K562 (cell line): ENCODE results near the gene LINGO3. TPM values are rescaled to one million over a fixed set of nuclear protein-coding genes. Genes with fewer than 3 reads are reported as not detected.
A peak's percentile ranks its signal among the peaks of the same experiment; 100 is the strongest.

Experiments used
- CAMTA2 ChIP-seq: fragments of 250-450 bp; sonication (Bioruptor Pico); conservative IDR thresholded peaks from 2 replicates; pipeline ENCODE4 v1.5.1; 2022
- CEBPG ChIP-seq, 3 experiments: fragments of 200-800 bp in 1 of 3; sonication (Bioruptor generic) in 1 of 3; sonication (generic) in 1 of 3; formaldehyde crosslinking in 1 of 3; IDR thresholded peaks in 2 of 3; conservative IDR thresholded peaks in 1 of 3; 2 replicates each; pipeline versions ENCODE4 v1.6.1 to v1.8.0; 2016 to 2022; ENCODE audit warnings: missing compliant biosample characterization in 2 of 3, missing genetic modification characterization in 2 of 3, mild to moderate bottlenecking in 1 of 3, missing genetic modification reagents in 1 of 3
- MIER1 ChIP-seq: fragments of 450-650 bp; IDR thresholded peaks from 2 replicates; pipeline ENCODE4 v1.6.1; 2016; ENCODE audit warnings: antibody characterized with exemption, mild to moderate bottlenecking, low read depth
- PML ChIP-seq: IDR thresholded peaks from 2 replicates; pipeline ENCODE4 v1.6.1; 2012; ENCODE audit warnings: low read length, inconsistent platforms
- SPI1 ChIP-seq: IDR thresholded peaks from 2 replicates; pipeline ENCODE4 v1.6.1; 2011; ENCODE audit warnings: low read depth, low read length, control low read depth, borderline replicate concordance
- SREBF2 ChIP-seq: sonication (generic); formaldehyde crosslinking; IDR thresholded peaks from 2 replicates; pipeline ENCODE4 v1.4.0; 2020; ENCODE audit warnings: mild to moderate bottlenecking, missing genetic modification reagents
- ZFPM2 ChIP-seq: fragments of 250-450 bp; sonication (Bioruptor Pico); IDR thresholded peaks from 2 replicates; pipeline ENCODE4 v1.5.1; 2022; ENCODE audit warnings: mild to moderate bottlenecking
- polyA plus RNA-seq, 8 experiments: library from polyadenylated mRNA; depleted of rRNA in 4 of 8; stranded (reverse) in 5 of 8; unstranded in 3 of 8; fragments of >200 nt; fragmentation: Nextera tagmentation in 2 of 8; fragmentation: Illumina TruSeq in 1 of 8; extraction: Ambion mirVana in 2 of 8; extraction: Trizol in 1 of 8; gene quantifications; 2 replicates each; pipeline versions ENCODE4 v1.2.1 to v1.2.3, GENCODE V29; 2011 to 2014; ENCODE audit warnings: inconsistent platforms in 1 of 8, missing spikeins in 1 of 8
- total RNA-seq, 7 experiments: library from RNA; depleted of rRNA in 6 of 7; stranded (reverse); fragments of >200 nt in 6 of 7; fragmentation: Illumina TruSeq in 2 of 7; extraction: Trizol in 2 of 7; gene quantifications; 2 replicates each; pipeline versions ENCODE4 v1.2.1 to v1.2.3, GENCODE V29; 2011 to 2021; ENCODE audit warnings: low replicate concordance in 1 of 7
- TF ChIP-seq, protein P1 (sequence below), 2 experiments: fragments of 450-650 bp; formaldehyde crosslinking in 1 of 2; IDR thresholded peaks; 2 replicates each; pipeline versions ENCODE4 v1.4.0 to v1.6.1; 2014 to 2020; ENCODE audit warnings: mild to moderate bottlenecking in 2 of 2, borderline replicate concordance in 1 of 2, low read depth in 1 of 2

LINGO3 gene
- total and polyA plus RNA-seq, 9 of the 15 experiments (the other 6 are each of a cell fraction or from before 2014, with no cell fraction given): 0.03 to 0.05 (median 0.03) TPM; not detected in 6

- TF ChIP-seq CEBPG (CRISPR knock-in tag; IDR thresholded peaks at IDR 0.05) (0 out of 2 replicates have a peak, but pooled peaks have one; percentile 14), CEBPG (tag; conservative IDR thresholded peaks at IDR 0.05 in 1 of 2, IDR thresholded peaks at IDR 0.05 in 1 of 2) (no peak), ZFPM2 (CRISPR knock-in tag) (no peak), SPI1 (0 out of 2 replicates have a peak, but pooled peaks have one; percentile 5), MIER1 (0 out of 2 replicates have a peak, but pooled peaks have one; percentile 64), CAMTA2 (no peak), SREBF2 (0 out of 2 replicates have a peak, but pooled peaks have one; percentile 64), PML (0 out of 2 replicates have a peak, but pooled peaks have one; percentile 7)
- TF ChIP-seq, protein P1, sequence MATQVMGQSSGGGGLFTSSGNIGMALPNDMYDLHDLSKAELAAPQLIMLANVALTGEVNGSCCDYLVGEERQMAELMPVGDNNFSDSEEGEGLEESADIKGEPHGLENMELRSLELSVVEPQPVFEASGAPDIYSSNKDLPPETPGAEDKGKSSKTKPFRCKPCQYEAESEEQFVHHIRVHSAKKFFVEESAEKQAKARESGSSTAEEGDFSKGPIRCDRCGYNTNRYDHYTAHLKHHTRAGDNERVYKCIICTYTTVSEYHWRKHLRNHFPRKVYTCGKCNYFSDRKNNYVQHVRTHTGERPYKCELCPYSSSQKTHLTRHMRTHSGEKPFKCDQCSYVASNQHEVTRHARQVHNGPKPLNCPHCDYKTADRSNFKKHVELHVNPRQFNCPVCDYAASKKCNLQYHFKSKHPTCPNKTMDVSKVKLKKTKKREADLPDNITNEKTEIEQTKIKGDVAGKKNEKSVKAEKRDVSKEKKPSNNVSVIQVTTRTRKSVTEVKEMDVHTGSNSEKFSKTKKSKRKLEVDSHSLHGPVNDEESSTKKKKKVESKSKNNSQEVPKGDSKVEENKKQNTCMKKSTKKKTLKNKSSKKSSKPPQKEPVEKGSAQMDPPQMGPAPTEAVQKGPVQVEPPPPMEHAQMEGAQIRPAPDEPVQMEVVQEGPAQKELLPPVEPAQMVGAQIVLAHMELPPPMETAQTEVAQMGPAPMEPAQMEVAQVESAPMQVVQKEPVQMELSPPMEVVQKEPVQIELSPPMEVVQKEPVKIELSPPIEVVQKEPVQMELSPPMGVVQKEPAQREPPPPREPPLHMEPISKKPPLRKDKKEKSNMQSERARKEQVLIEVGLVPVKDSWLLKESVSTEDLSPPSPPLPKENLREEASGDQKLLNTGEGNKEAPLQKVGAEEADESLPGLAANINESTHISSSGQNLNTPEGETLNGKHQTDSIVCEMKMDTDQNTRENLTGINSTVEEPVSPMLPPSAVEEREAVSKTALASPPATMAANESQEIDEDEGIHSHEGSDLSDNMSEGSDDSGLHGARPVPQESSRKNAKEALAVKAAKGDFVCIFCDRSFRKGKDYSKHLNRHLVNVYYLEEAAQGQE (IDR thresholded peaks at IDR 0.05; ENCODE audit: borderline replicate concordance): no peak
- TF ChIP-seq, protein P1 (CRISPR knock-in tag; IDR thresholded peaks at IDR 0.05; ENCODE audit: low read depth): 0 out of 2 replicates have a peak, but pooled peaks have one; percentile 9
These were observed 19.9 kb upstream of the LINGO3 start (continued) for GRCh38 chr19:2327773-2328400.
